HepG2 (cell line): ENCODE data around the gene ANO9. TPM values are rescaled to one million over a fixed set of nuclear protein-coding genes. Genes with fewer than 3 reads are reported as not detected.

ENCODE experiments used
- ARNTL ChIP-seq: sonication (generic); formaldehyde crosslinking; IDR thresholded peaks from 2 replicates; pipeline ENCODE4 v1.4.0; 2020; ENCODE audit warnings: mild to moderate bottlenecking, missing genetic modification reagents
- BATF2 ChIP-seq: sonication (generic); formaldehyde crosslinking; IDR thresholded peaks from 2 replicates; pipeline ENCODE4 v1.8.0; 2022; ENCODE audit warnings: mild to moderate bottlenecking, missing genetic modification reagents, moderate library complexity
- ERF ChIP-seq: IDR thresholded peaks from 2 replicates; pipeline ENCODE4 v1.6.1; 2018; ENCODE audit warnings: missing biosample characterization, missing genetic modification reagents
- FUBP1 ChIP-seq: sonication (generic); formaldehyde crosslinking; IDR thresholded peaks from 2 replicates; pipeline ENCODE4 v1.5.1; 2020; ENCODE audit warnings: missing genetic modification reagents, mild to moderate bottlenecking, borderline replicate concordance
- HIC2 ChIP-seq: sonication (generic); formaldehyde crosslinking; IDR thresholded peaks from 2 replicates; pipeline ENCODE4 v1.9.0; 2022; ENCODE audit warnings: low read depth, missing genetic modification reagents
- HNF1B ChIP-seq: sonication (generic); formaldehyde crosslinking; IDR thresholded peaks from 2 replicates; pipeline ENCODE4 v1.5.1; 2020; ENCODE audit warnings: mild to moderate bottlenecking, moderate library complexity, missing genetic modification reagents
- KLF12 ChIP-seq: sonication (generic); formaldehyde crosslinking; IDR thresholded peaks from 2 replicates; pipeline ENCODE4 v1.4.0; 2020; ENCODE audit warnings: missing genetic modification reagents, borderline replicate concordance
- NFKB2 ChIP-seq: sonication (generic); formaldehyde crosslinking; IDR thresholded peaks from 2 replicates; pipeline ENCODE4 v1.4.0; 2020; ENCODE audit warnings: missing genetic modification reagents, borderline replicate concordance
- SMC3 ChIP-seq: IDR thresholded peaks from 2 replicates; pipeline ENCODE4 v1.6.1; 2011; ENCODE audit warnings: low read length, improper control_type of control experiment
- SOX6 ChIP-seq, 2 experiments: fragments of 450-650 bp in 1 of 2; sonication (generic) in 1 of 2; formaldehyde crosslinking in 1 of 2; IDR thresholded peaks; 2 replicates each; pipeline versions ENCODE4 v1.4.0 to v1.6.1; 2017 to 2020; ENCODE audit warnings: antibody characterized with exemption in 1 of 2, mild to moderate bottlenecking in 1 of 2, missing genetic modification reagents in 1 of 2
- TFAP4 ChIP-seq: sonication (generic); IDR thresholded peaks from 2 replicates; pipeline ENCODE4 v1.6.1; 2016; ENCODE audit warnings: low read depth, borderline replicate concordance
- ZEB1 ChIP-seq: IDR thresholded peaks from 2 replicates; pipeline ENCODE4 v1.6.1; 2012; ENCODE audit warnings: mild to moderate bottlenecking, low read depth, inconsistent platforms; ENCODE audit not compliant: insufficient replicate concordance
- ZNF501 ChIP-seq: sonication (generic); formaldehyde crosslinking; IDR thresholded peaks from 2 replicates; pipeline ENCODE4 v1.5.1; 2020; ENCODE audit warnings: mild to moderate bottlenecking, moderate library complexity, missing genetic modification reagents
- ZNF609 ChIP-seq: sonication (generic); formaldehyde crosslinking; IDR thresholded peaks from 2 replicates; pipeline ENCODE4 v1.4.0; 2020; ENCODE audit warnings: mild to moderate bottlenecking, missing genetic modification reagents, borderline replicate concordance
- polyA plus RNA-seq, 8 experiments: library from polyadenylated mRNA; depleted of rRNA in 3 of 8; stranded (reverse) in 7 of 8; unstranded in 1 of 8; fragments of >200 nt; fragmentation: Illumina TruSeq in 4 of 8; extraction: Trizol in 4 of 8; gene quantifications; 2 replicates each; pipeline versions ENCODE4 v1.2.1 to v1.2.3, GENCODE V29; 2011 to 2016; ENCODE audit warnings: low read depth in 4 of 8, missing spikeins in 1 of 8, mixed read lengths in 1 of 8; ENCODE audit not compliant: insufficient read depth in 1 of 8
- total RNA-seq, 5 experiments: library from RNA; depleted of rRNA; stranded (reverse); fragments of >200 nt; fragmentation: Illumina TruSeq; extraction: Trizol; gene quantifications; 2 replicates each; pipeline ENCODE4 v1.2.3, GENCODE V29; 2016; ENCODE audit warnings: low read depth in 1 of 5

The ANO9 gene
- total and polyA plus RNA-seq, 2 of the 13 experiments (the other 11 are each of a cell fraction or from before 2014, with no cell fraction given): 8.9 to 14.3 TPM

GRCh38 chr11:469684-470560 is 28.1 kb upstream of the ANO9 start (continued):
- TF ChIP-seq HIC2 (peak; percentile 57), ERF (peak; percentile 87; the same call in 1 of the 2 replicates), TFAP4 (peak; percentile 99), ARNTL (CRISPR knock-in tag) (0 out of 2 replicates have a peak, but pooled peaks have one; percentile 23), SOX6 (IDR thresholded peaks at IDR 0.05) (no peak), SOX6 (CRISPR knock-in tag; IDR thresholded peaks at IDR 0.05) (peak; percentile 42; the same call in 1 of the 2 replicates), NFKB2 (peak; percentile 61; the same call in 1 of the 2 replicates), KLF12 (CRISPR knock-in tag) (0 out of 2 replicates have a peak, but pooled peaks have one; percentile 33), FUBP1 (CRISPR knock-in tag) (no peak), ZNF501 (CRISPR knock-in tag) (peak; percentile 72), BATF2 (CRISPR knock-in tag) (no peak), ZEB1 (no peak), ZNF609 (CRISPR knock-in tag) (peak; percentile 11; the same call in 1 of the 2 replicates), HNF1B (CRISPR knock-in tag) (peak; percentile 35; the same call in 1 of the 2 replicates), SMC3 (peak; percentile 13; the same call in 1 of the 2 replicates)
